Measurements from ENCODE around the gene TMEM120A. TPM values are rescaled to one million over a fixed set of nuclear protein-coding genes. Genes with fewer than 3 reads are reported as not detected.

TMEM120A gene
- total and polyA plus RNA-seq, 2 experiments from 2014 or later, result 12.7 to 22.3 TPM

GRCh38 chr7:75991531-75992082 lies 2.8 kb downstream of the TMEM120A start:
- peaks cover 38% of the 10 kb centered on the region for H3K4me1 Mint-ChIP-seq
- no peak overlapping the region for H3K27ac Mint-ChIP-seq
- H3K79me2 ChIP-seq (replicated peaks; ENCODE audit: insufficient read depth), result no peaks in the 10 kb centered on the region
- peaks cover 10% of the 10 kb centered on the region; the same call in 1 of the 2 replicates for H3F3A ChIP-seq (replicated peaks; ENCODE audit: low read depth)
- no peaks in the 10 kb centered on the region for H3K9me3 Mint-ChIP-seq
- H3K27me3 Mint-ChIP-seq (ENCODE audit: insufficient read depth, low read depth, poor library complexity), result peaks cover 23% of the 10 kb centered on the region
- no peaks in the 10 kb centered on the region for H3K27me3 ChIP-seq (ENCODE audit: insufficient read depth)
- H3K36me3 Mint-ChIP-seq (ENCODE audit: low read depth), result peaks cover 20% of the 10 kb centered on the region
- no peak overlapping the region for H3K27ac ChIP-seq (ENCODE audit: low read depth)
- no peak for TF ChIP-seq ZNF114 (CRISPR knock-in tag; IDR thresholded peaks at IDR 0.05)
- TF ChIP-seq EZH2phosphoT487 (IDR thresholded peaks at IDR 0.05; ENCODE audit: unreplicated experiment), result no peak
- no peak for TF ChIP-seq REST (IDR thresholded peaks at IDR 0.05; ENCODE audit: unreplicated experiment)
- H3K4me2 ChIP-seq, result no peak overlapping the region
- H3K4me3 ChIP-seq, result no peak overlapping the region
- DNase-seq (ENCODE audit: low spot score) (no peak), ATAC-seq (no peak)
- H3K36me3 ChIP-seq (ENCODE audit: insufficient read depth), result no peaks in the 10 kb centered on the region; the same call in 1 of the 2 replicates
- no peaks in the 10 kb centered on the region for H4K20me1 ChIP-seq (replicated peaks; ENCODE audit: insufficient read depth)
- no peak overlapping the region for H2AFZ ChIP-seq
- H3K9me2 ChIP-seq (ENCODE audit: insufficient read depth), result no peaks in the 10 kb centered on the region
- no peak overlapping the region for H3K4me3 Mint-ChIP-seq
- peaks cover 11% of the 10 kb centered on the region for H3K4me1 ChIP-seq (ENCODE audit: insufficient read depth)

GRCh38 chr7:75989500-75990388 lies 4.7 kb downstream of the TMEM120A start:
- Mint-ChIP-seq H3K27ac (peak overlapping the region; percentile 33), H3K4me3 (no peak overlapping the region; the same call in 2 of the 3 replicates), H3K36me3 (ENCODE audit: low read depth) (peaks cover 16% of the 10 kb centered on the region), H3K27me3 (ENCODE audit: insufficient read depth, low read depth, poor library complexity) (peaks cover 23% of the 10 kb centered on the region), H3K4me1 (peaks cover 31% of the 10 kb centered on the region), H3K9me3 (no peaks in the 10 kb centered on the region)
- no peak for ATAC-seq
- Histone ChIP-seq H3K27ac (ENCODE audit: low read depth) (no peak overlapping the region), H3K4me1 (ENCODE audit: insufficient read depth) (peaks cover 7% of the 10 kb centered on the region), H3F3A (replicated peaks; ENCODE audit: low read depth) (peaks cover under 1% of the 10 kb centered on the region; the same call in 1 of the 2 replicates), H3K4me3 (no peak overlapping the region), H2AFZ (no peak overlapping the region), H3K4me2 (no peak overlapping the region), H3K36me3 (ENCODE audit: insufficient read depth) (no peaks in the 10 kb centered on the region; the same call in 1 of the 2 replicates), H4K20me1 (replicated peaks; ENCODE audit: insufficient read depth) (no peaks in the 10 kb centered on the region), H3K27me3 (ENCODE audit: insufficient read depth) (no peaks in the 10 kb centered on the region), H3K79me2 (replicated peaks; ENCODE audit: insufficient read depth) (no peaks in the 10 kb centered on the region), H3K9me2 (ENCODE audit: insufficient read depth) (no peaks in the 10 kb centered on the region)
- no peak for DNase-seq (ENCODE audit: low spot score)
- no peak for TF ChIP-seq ZNF114 (CRISPR knock-in tag; IDR thresholded peaks at IDR 0.05)
- no peak for TF ChIP-seq ZNF462 (CRISPR knock-in tag; IDR thresholded peaks at IDR 0.05)
- TF ChIP-seq CTCF (conservative IDR thresholded peaks at IDR 0.05; ENCODE audit: low read depth in 2 of 2), result no peak

Data from GM23338 (cell line).